Activated CD8-positive, alpha-beta memory T cell treated with anti-CD3 and anti-CD28 coated beads, Interleukin-2, amount 10 ng/mL, durations not matched to agents 7 days and 5 days (primary cell): Measurements from ENCODE around the gene DCLK1. TPM values are rescaled to one million over a fixed set of nuclear protein-coding genes. Genes with fewer than 3 reads are reported as not detected.

Experiments
- ATAC-seq: fragments of 150-1000 bp; cut with Tn5 transposase; one replicate; pipeline ENCODE4 v1.10.0; 2021; ENCODE audit warnings: moderate library complexity
- CTCF ChIA-PET: fragments of 350-600 bp; sonication (Branson Sonifier 250); formaldehyde crosslinking; loops from one replicate; lab custom pipeline; 2021; ENCODE audit warnings: antibody characterized with exemption; lab: Charles Lee
- DNase-seq: peaks from one replicate; pipeline ENCODE4 v3.0.0-alpha.2; 2020
- H3K27ac Mint-ChIP-seq: one replicate; pipeline ENCODE4 v1.8.0; 2021; ENCODE audit warnings: mild to moderate bottlenecking, mixed read lengths
- H3K27me3 Mint-ChIP-seq: one replicate; pipeline ENCODE4 v1.8.0; 2021; ENCODE audit warnings: mixed read lengths
- H3K36me3 Mint-ChIP-seq: one replicate; pipeline ENCODE4 v1.8.0; 2021; ENCODE audit warnings: mild to moderate bottlenecking, mixed read lengths
- H3K4me1 Mint-ChIP-seq: one replicate; pipeline ENCODE4 v1.8.0; 2021; ENCODE audit warnings: mixed read lengths
- H3K4me3 Mint-ChIP-seq: one replicate; pipeline ENCODE4 v1.8.0; 2021; ENCODE audit warnings: mild to moderate bottlenecking, moderate library complexity, mixed read lengths
- H3K9me3 Mint-ChIP-seq: one replicate; pipeline ENCODE4 v1.8.0; 2022; ENCODE audit warnings: low read depth, mixed read lengths
- total RNA-seq, 2 experiments: library from RNA; stranded (reverse); gene quantifications; one replicate each; pipeline ENCODE4 v1.2.3, GENCODE V29; 2021

The DCLK1 gene
- total RNA-seq, 2 experiments from 2014 or later: not detected

- no peak overlapping the region for H3K27ac Mint-ChIP-seq
- no peaks in the 10 kb centered on the region for H3K27me3 Mint-ChIP-seq
- ATAC-seq: no peak
- CTCF ChIA-PET: no interaction called here
- DNase-seq: no peak
- no peaks in the 10 kb centered on the region for H3K4me1 Mint-ChIP-seq
- no peak overlapping the region for H3K4me3 Mint-ChIP-seq
- peaks cover 6% of the 10 kb centered on the region for H3K9me3 Mint-ChIP-seq
- no peaks in the 10 kb centered on the region for H3K36me3 Mint-ChIP-seq
These were observed 99.7 kb downstream of the DCLK1 start for GRCh38 chr13:36031490-36031889.

DNA sequence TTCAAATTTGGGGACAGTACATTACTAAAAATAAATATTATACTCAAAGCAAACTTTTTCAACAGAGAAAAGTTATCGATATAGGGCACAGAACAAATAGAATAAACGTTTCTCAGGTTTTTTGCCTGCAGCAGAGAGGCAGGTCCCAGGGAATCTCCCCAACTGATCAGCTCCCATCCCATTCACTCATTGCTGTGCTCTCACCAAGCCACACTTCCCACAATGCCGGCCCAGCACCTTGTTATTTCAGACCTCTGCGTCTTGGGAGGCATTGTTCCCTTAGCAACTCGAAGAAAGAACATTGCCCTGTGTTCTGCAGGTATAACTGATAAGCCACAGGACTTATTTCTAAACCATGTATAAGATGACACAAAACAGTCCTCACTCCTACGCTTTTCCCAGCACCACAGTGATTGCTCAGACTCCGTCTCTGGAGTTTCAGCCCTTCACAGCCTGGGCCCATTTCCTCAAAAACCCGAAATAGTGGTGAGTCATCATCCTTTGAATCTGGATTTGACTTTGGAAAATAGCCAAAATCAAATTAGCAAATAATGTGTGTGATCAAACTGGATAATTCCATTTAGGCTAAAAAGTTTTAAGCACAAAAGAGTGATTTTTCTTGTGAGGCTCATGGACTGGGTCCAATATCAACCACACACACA lies 100.4 kb downstream of the DCLK1 start:
- H3K9me3 Mint-ChIP-seq: peaks cover 6% of the 10 kb centered on the region
- H3K4me3 Mint-ChIP-seq: no peak overlapping the region
- DNase-seq (no peak), ATAC-seq (no peak)
- H3K4me1 Mint-ChIP-seq: no peaks in the 10 kb centered on the region
- CTCF ChIA-PET: no interaction called here
- no peaks in the 10 kb centered on the region for H3K36me3 Mint-ChIP-seq
- H3K27ac Mint-ChIP-seq: no peak overlapping the region
- H3K27me3 Mint-ChIP-seq: no peaks in the 10 kb centered on the region

DNA sequence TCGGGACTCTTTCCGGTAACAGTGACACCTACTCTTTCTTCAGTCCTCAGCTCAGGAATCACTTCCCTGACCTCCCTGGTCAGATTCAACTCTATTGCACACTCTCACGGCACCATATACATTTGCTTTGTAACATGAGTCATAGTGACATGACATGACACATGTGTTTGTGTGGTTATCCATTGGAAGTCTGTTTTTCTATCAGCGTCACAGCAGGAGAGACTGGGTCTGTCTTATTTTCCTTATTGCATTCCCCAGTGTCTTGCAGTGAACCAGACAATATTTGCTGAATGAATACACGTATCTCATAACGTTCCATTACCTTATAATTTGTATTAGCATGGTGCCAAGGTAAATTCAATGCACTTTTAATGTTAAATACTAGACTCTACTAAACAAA lies 102.0 kb downstream of the DCLK1 start:
- H3K9me3 Mint-ChIP-seq: peaks cover 6% of the 10 kb centered on the region
- no peaks in the 10 kb centered on the region for H3K36me3 Mint-ChIP-seq
- no peak for ATAC-seq
- CTCF ChIA-PET: no interaction called here
- no peak overlapping the region for H3K4me3 Mint-ChIP-seq
- DNase-seq: no peak
- no peaks in the 10 kb centered on the region for H3K27me3 Mint-ChIP-seq
- no peaks in the 10 kb centered on the region for H3K4me1 Mint-ChIP-seq
- H3K27ac Mint-ChIP-seq: no peak overlapping the region

- Mint-ChIP-seq H3K4me3 (no peak overlapping the region), H3K27ac (no peak overlapping the region), H3K4me1 (no peaks in the 10 kb centered on the region), H3K9me3 (peaks cover 6% of the 10 kb centered on the region), H3K27me3 (no peaks in the 10 kb centered on the region), H3K36me3 (no peaks in the 10 kb centered on the region)
- ATAC-seq (no peak), DNase-seq (no peak)
- CTCF ChIA-PET: no interaction called here
These were observed 102.7 kb downstream of the DCLK1 start for GRCh38 chr13:36028359-36029025.

DNA sequence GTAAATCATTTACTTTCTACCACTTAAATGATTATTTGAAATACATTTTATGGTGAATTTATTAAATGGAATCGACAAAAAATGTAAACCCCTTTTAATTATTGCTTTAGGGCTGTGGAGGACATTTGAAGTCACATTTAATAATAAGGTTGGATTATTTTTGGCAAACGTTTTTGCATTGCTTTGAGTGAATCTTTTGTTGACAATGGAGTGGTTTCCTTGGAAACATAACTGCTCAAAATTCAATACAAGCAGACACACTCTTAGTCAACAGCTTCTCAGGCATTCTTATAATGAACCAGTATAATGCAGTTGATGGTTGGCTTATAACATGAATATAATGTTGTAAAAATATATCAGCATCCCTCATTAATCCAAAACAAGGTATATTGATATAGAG lies 104.7 kb downstream of the DCLK1 start:
- no peak overlapping the region for H3K4me3 Mint-ChIP-seq
- H3K36me3 Mint-ChIP-seq: no peaks in the 10 kb centered on the region
- no peaks in the 10 kb centered on the region for H3K4me1 Mint-ChIP-seq
- H3K27ac Mint-ChIP-seq: no peak overlapping the region
- no peaks in the 10 kb centered on the region for H3K27me3 Mint-ChIP-seq
- DNase-seq: no peak
- peaks cover under 1% of the 10 kb centered on the region for H3K9me3 Mint-ChIP-seq
- ATAC-seq: no peak
- CTCF ChIA-PET: no interaction called here

- H3K27ac Mint-ChIP-seq: no peak overlapping the region
- H3K4me1 Mint-ChIP-seq: no peaks in the 10 kb centered on the region
- CTCF ChIA-PET: no interaction called here
- no peak overlapping the region for H3K4me3 Mint-ChIP-seq
- no peaks in the 10 kb centered on the region for H3K36me3 Mint-ChIP-seq
- H3K27me3 Mint-ChIP-seq: no peaks in the 10 kb centered on the region
- no peak for ATAC-seq
- DNase-seq: no peak
- H3K9me3 Mint-ChIP-seq: peaks cover 9% of the 10 kb centered on the region
These were observed 116.4 kb downstream of the DCLK1 start for GRCh38 chr13:36014763-36015162.

DNA sequence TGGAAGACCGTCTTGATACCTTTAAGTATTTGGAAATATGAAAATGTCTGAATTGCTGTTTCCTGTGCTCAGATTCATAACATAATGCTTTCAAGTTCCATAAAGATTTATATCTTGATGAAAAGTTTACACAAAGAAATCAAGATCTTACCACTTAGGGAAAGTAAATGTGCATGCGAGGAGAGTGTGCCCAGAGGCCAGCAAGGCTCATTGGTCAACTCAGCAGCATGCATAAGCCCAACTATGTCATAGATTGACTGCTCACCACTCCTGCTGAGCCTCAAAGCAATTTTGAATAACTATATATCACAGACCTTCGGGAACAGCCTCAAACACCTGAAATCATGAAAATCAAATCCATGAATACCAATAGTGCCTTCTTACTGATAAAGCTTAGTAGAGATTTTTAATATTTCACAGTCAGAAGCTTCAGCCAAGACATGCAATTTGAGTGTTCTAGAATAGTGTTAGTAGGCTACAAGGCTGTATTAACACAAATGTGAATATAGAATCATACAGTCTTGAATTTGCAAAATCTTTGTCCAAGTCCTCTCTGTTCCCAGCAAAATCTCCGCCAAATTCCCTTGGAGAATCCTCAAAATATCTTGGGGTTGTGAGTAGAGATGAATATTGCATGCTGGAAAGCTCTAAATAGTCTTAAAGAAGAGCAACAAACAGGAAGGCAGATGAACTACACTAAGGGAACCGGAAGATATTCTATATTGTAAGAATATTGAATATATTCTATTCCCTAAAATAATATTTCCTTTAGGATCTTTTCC lies 124.1 kb downstream of the DCLK1 start:
- Mint-ChIP-seq H3K36me3 (no peaks in the 10 kb centered on the region), H3K4me1 (no peaks in the 10 kb centered on the region), H3K4me3 (no peak overlapping the region), H3K9me3 (no peaks in the 10 kb centered on the region), H3K27ac (no peak overlapping the region), H3K27me3 (no peaks in the 10 kb centered on the region)
- DNase-seq (no peak), ATAC-seq (no peak)
- CTCF ChIA-PET: no interaction called here

DNA sequence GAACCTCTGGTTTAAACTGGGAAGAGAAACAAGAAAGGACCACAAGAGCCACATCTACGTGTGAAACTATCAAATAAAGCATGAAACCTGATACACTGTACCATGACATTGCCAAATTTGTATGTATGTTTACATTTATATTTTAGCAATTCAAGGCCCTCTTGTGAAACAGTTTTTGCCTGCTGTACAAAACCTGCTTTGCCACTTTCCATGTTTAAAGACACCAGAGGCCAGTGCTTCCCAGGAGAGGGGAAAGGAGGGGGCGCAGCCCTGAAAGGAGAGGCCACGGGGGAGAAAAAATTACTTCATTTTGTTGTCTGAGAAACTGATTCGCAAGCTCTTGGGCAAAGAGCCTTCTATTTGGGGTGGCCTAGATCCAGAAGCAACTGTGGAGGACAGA lies 124.8 kb downstream of the DCLK1 start:
- no peak overlapping the region for H3K27ac Mint-ChIP-seq

GRCh38 chr13:36001561-36001960 lies 129.6 kb downstream of the DCLK1 start:
- no peak overlapping the region for H3K4me3 Mint-ChIP-seq
- CTCF ChIA-PET: no interaction called here
- DNase-seq: no peak
- no peaks in the 10 kb centered on the region for H3K36me3 Mint-ChIP-seq
- no peak overlapping the region for H3K27ac Mint-ChIP-seq
- H3K9me3 Mint-ChIP-seq: peaks cover 3% of the 10 kb centered on the region
- H3K27me3 Mint-ChIP-seq: no peaks in the 10 kb centered on the region
- H3K4me1 Mint-ChIP-seq: no peaks in the 10 kb centered on the region
- no peak for ATAC-seq

More for the DNA sequence above, 124.8 kb downstream of the DCLK1 start:
- Mint-ChIP-seq H3K27me3 (no peaks in the 10 kb centered on the region), H3K4me3 (no peak overlapping the region), H3K36me3 (no peaks in the 10 kb centered on the region), H3K4me1 (no peaks in the 10 kb centered on the region), H3K9me3 (no peaks in the 10 kb centered on the region)
- ATAC-seq: no peak
- no peak for DNase-seq
- CTCF ChIA-PET: no interaction called here

DNA sequence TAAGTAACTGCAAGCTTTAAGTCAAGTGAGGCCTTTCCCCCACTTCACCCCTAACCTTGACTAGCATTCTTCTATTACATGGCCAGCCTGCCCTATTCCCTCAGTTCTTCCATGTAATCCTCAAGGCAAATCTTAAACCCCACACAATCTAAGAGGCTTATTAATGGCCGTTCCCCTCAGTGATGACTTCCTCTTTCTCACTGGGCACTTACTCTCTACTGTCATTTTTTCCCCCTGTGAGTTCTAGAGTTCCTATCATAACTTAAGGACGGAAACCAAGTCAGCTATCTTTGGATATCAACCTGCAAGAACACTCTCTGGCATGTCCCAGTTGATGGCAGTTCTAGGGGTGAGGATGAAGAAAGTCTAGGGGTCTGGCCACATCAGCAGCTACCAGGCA lies 131.2 kb downstream of the DCLK1 start:
- H3K4me1 Mint-ChIP-seq: no peaks in the 10 kb centered on the region
- DNase-seq (no peak), ATAC-seq (no peak)
- no peak overlapping the region for H3K4me3 Mint-ChIP-seq
- peaks cover 3% of the 10 kb centered on the region for H3K9me3 Mint-ChIP-seq
- no peak overlapping the region for H3K27ac Mint-ChIP-seq
- no peaks in the 10 kb centered on the region for H3K27me3 Mint-ChIP-seq
- CTCF ChIA-PET: no interaction called here
- no peaks in the 10 kb centered on the region for H3K36me3 Mint-ChIP-seq

DNA sequence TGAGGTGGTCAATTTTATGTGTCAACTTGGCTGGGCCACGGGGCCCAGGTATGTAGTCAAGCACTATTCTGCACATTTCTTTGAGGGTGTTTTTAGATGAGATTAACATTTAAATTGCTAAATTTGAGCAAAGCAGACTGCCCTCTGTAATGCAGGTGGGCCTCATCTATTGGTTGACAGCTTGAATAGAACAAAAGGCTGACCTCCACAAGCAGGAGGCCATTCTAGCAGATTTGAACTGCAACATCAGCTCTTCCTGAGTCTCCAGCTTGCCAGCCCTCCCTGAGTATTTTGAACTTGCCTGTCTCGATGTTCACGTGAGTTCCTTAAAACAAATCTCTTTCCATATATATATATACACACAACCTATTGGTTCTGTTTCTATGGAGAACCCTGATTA lies 134.8 kb downstream of the DCLK1 start:
- ATAC-seq (no peak), DNase-seq (no peak)
- no peaks in the 10 kb centered on the region for H3K4me1 Mint-ChIP-seq
- no peak overlapping the region for H3K27ac Mint-ChIP-seq
- H3K36me3 Mint-ChIP-seq: no peaks in the 10 kb centered on the region
- H3K27me3 Mint-ChIP-seq: no peaks in the 10 kb centered on the region
- CTCF ChIA-PET: no interaction called here
- H3K4me3 Mint-ChIP-seq: no peak overlapping the region
- H3K9me3 Mint-ChIP-seq: peaks cover 3% of the 10 kb centered on the region

DNA sequence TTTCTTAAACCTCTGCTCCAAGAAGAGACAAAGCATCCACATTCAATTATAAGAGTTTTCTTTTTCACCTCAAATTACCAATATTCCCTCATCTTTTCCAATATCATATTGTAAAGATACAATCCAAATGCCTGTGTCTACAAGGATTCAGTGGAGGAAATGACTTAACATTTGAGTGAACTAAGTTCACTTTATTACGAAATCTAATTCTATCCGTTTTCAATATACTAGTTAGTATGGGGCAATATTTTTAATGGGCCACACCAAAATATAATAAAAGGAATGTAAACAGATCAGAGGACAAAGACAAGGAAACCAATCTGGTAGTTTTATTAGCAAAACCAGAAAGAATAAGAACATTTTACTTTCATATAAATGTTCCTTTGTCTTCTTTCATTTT lies 136.0 kb downstream of the DCLK1 start:
- H3K27me3 Mint-ChIP-seq: no peaks in the 10 kb centered on the region
- no peak for ATAC-seq
- H3K4me3 Mint-ChIP-seq: no peak overlapping the region
- no peaks in the 10 kb centered on the region for H3K4me1 Mint-ChIP-seq
- peaks cover 3% of the 10 kb centered on the region for H3K9me3 Mint-ChIP-seq
- CTCF ChIA-PET: no interaction called here
- DNase-seq: no peak
- H3K36me3 Mint-ChIP-seq: no peaks in the 10 kb centered on the region
- no peak overlapping the region for H3K27ac Mint-ChIP-seq

GRCh38 chr13:35994131-35994966 lies 136.8 kb downstream of the DCLK1 start:
- Mint-ChIP-seq H3K36me3 (no peaks in the 10 kb centered on the region), H3K27me3 (no peaks in the 10 kb centered on the region), H3K9me3 (peaks cover 3% of the 10 kb centered on the region), H3K4me1 (no peaks in the 10 kb centered on the region), H3K27ac (no peak overlapping the region), H3K4me3 (no peak overlapping the region)
- no peak for DNase-seq
- no peak for ATAC-seq
- CTCF ChIA-PET: interaction anchor here (1.2 kb wide), 1 partner anchor 17 kb away, joined by 5 read pairs; no protein-coding TSS in a partner anchor
